ENCODE results near the gene MTAP.
"Not testable (repeated sequence)": the region's sequence is repeated elsewhere in the genome, so short reads cannot be mapped to it uniquely, and the experiment has no call there.

Gene MTAP

GRCh38 chr9:21919377-21920362, 117.2 kb downstream of the MTAP start:
- no peak for DNase-seq (ENCODE audit: low read depth)

DNA sequence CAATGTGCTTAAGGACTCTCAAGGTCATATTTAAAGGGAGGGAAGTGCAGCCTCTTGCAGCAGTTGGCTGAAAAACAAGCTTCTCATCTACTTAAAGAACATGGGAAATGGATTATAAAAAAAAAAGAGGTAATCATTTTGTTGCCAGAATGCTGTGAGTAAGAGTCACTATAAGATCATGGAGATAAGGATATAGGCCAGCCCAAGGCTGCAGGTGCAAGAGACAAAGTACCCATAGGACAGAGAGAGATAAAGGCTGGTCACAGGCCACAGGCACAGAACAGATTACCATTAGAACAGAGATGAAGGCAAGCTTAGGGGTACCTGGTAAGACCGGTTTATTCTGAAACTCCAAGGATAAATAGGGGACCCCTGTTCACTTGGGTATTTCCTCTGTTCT, 121.3 kb downstream of the MTAP start:
- no peak for DNase-seq (ENCODE audit: low read depth)

GRCh38 chr9:21927752-21928151, 125.3 kb downstream of the MTAP start:
- DNase-seq (ENCODE audit: low read depth) = no peak

DNA sequence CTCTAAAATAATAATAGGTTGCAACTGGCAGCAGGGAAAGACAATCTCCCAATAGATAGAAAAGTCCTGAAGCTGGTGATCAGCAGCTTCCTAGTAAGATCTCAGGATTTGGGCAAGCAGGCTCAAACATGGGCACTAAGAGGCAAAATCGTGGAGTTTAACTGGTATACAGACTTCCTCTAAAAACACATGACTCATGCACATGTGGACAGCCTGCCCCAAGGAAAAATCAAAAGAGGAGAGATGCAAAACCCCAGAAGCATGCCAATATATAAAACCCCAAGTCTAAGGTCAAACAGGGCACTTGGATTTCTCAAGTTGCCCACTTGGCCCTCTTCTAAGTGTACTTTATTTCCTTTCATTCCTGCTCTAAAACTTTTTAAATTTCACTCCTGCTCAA, 129.0 kb downstream of the MTAP start:
- DNase-seq (ENCODE audit: low read depth) = no peak

DNA sequence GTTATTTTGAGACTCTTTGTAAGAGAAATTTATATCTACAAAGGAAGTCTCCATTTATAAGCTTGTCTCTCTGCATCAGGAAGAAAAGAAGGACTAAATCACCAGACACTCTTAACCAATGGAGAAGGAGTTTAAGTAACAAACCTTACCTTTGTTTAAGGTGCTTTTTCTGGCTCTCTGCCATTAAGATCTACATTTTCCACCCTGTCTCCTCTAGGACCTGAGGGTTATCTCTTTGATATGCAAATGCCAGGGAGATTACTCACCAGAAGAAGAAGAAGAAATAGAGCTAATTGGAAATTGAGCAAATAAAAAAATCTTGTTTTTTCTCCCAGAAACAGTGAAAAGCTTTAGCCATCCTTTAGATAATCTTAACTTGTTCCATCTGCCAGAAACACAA, 130.8 kb downstream of the MTAP start:
- DNase-seq (ENCODE audit: low read depth) = no peak

DNA sequence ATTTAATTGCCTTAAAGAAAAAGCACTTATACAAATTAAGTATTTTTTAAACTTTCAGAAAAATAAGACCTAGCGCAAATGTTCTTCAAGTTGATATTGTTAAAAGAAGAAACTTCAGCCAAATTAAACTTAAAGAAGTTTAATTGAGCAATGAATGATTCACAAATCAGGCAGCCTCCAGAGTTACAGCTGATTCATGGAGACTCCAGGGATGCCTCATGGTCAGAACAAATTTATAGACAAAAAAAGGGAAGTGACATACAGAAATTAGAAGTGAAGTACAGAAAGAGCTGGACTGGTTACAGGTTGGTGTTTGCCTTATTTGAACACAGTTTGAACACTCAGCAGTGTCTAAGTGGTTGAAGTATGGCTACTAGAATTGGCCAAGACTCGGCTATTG, 131.4 kb downstream of the MTAP start:
- no peak for DNase-seq (ENCODE audit: low read depth)

- DNase-seq (ENCODE audit: low read depth) = no peak
Measured at GRCh38 chr9:21935631-21936030, 133.2 kb downstream of the MTAP start.

- DNase-seq (ENCODE audit: low read depth) = no peak
Measured at GRCh38 chr9:21936161-21936560, 133.7 kb downstream of the MTAP start.

GRCh38 chr9:21941337-21941995, 139.0 kb downstream of the MTAP start:
- DNase-seq (ENCODE audit: low read depth) = no peak

DNA sequence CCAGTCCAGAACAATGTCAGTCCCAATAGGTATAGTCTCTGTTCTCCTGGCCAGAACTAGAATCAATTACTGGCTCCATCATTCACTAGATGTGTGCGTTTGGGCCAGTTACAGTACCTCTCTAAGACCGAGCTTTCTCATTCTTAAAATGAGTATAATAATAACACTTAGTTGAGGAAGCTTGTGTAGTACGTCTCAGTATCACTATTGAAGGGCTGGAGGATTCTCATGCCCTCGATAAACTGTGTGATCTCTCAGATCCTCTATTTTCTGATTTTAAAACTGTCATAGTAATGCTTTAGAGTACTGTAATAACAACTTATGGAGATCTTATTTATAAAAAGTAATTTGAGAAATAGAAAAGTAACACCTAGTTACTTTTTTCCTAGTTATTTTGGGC, 141.0 kb downstream of the MTAP start:
- DNase-seq (ENCODE audit: low read depth) = no peak

GRCh38 chr9:21945606-21946005, 143.2 kb downstream of the MTAP start:
- DNase-seq (ENCODE audit: low read depth) = no peak

DNA sequence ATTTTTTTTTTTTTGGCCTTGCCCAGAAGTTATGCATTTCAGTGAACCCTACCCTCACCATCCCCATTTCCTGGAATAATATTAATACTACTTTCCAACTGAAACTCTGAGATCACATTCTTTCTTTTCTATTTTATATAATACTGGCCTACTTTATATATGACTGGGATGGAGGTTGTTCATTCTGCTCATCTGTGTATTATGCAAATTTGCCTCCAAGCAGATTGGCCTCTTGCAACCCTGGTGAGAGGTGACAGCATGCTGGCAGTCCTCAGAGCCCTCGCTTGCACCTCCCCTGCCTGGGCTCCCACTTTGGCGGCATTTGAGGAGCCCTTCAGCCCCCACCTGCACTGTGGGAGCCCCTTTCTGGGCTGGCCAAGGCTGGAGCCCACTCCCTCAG, 156.4 kb downstream of the MTAP start:
- no peak for DNase-seq (ENCODE audit: low read depth)

DNA sequence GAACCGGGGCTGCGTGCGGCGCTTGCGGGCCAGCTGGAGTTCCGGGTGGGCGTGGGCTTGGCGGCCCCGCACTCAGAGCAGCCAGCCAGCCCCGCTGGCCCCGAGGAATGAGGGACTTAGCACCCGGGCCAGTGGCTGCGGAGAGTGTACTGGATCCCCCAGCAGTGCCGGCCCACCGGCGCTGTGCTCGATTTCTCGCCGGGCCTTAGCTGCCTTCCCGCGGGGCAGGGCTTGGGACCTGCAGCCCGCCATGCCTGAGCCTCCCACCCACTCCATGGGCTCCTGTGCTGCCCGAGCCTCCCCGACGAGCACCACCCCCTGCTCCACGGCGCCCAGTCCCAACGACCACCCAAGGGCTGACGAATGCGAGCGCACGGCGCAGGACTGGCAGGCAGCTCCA, 156.8 kb downstream of the MTAP start:
- DNase-seq (ENCODE audit: low read depth) = not testable (repeated sequence)

DNA sequence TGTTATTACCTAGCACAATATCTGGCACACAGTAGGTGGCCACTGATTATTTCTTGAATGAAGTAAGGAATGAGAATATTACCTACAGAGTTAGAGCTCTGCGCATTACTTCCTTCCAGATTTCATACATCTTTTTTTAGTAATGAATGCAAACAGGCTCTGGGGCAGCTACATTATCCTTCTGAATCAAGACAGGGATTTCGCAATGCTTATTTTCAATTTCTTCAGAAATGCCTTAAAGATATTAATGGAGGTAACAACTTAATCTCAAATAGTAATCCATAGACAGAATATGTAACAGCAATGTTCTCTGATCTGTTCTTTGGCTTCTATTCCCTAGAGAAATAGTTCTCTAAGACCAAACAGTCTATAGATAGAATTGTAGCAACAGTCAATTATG, 159.1 kb downstream of the MTAP start:
- no peak for DNase-seq (ENCODE audit: low read depth)

- no peak for DNase-seq (ENCODE audit: low read depth)
Measured at GRCh38 chr9:21964925-21965385, 162.5 kb downstream of the MTAP start.

DNA sequence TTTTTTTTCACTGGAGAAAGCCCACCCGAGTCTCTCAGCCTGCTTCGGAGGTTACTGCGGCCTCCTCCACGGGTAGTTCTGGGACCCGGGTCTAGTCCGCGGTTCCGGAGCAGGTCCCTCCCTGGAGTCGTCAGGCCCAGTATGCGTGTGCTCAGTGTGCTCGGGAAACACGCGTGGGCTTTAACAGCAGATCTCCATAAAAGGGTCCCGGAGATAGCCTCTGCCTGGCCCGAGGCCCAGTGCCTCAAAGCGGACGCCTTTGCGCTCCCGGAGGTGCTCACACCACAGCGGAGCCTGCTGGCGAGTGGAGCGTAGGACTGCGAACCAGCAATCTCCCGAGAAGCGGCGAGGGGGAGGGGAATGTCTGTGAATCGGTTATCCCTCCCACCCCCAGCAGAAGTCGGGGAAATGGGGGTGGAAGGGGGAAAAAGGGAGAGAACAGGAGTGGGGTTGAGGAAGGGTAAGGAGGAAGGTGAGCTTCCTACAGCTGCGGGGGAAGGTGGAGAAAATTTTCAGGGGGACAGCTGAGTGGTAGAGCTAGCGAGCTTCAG, 163.0 kb downstream of the MTAP start:
- no peak for DNase-seq (ENCODE audit: low read depth)

- no peak for DNase-seq (ENCODE audit: low read depth)
Measured at GRCh38 chr9:21966140-21966851, 163.9 kb downstream of the MTAP start.

- no peak for DNase-seq (ENCODE audit: low read depth)
Measured at GRCh38 chr9:21967169-21967568, 164.7 kb downstream of the MTAP start.

- no peak for DNase-seq (ENCODE audit: low read depth)
Measured at GRCh38 chr9:21967702-21968101, 165.3 kb downstream of the MTAP start.

DNA sequence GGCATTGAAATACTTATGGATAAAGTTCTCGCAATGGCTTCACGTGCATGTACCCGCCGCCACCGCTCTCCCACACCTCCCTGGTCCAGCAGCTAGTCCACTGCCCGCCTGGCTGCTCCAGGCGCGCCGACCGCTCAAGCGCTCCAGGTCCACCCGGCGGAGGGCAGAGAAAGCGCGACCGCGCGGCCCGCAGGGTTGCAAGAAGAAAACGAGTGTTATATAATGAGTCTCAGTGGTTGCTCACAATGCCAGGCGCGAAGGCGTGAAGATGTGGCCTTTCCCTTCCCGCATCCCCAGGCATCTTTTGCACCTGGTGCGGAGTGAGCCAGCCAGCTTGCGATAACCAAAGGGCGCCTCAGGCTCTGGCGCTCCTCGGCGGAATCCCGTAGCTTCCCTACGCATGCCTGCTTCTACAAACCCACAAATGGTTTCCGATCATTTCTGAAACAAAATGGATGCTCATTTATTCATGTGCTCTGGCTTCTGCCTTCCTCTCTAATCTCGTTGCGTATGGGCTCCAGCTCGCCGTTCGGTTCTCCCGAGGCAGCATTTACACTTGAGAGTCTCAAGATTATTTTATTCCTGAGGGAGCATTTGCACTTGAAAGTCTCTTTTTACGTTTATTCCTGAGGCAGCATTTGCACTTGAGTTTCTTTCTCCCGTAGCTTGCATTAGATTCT, 166.0 kb downstream of the MTAP start:
- no peak for DNase-seq (ENCODE audit: low read depth)

GRCh38 chr9:21969011-21969940, 166.8 kb downstream of the MTAP start:
- DNase-seq (ENCODE audit: low read depth) = no peak

All from CMK (cell line).